GM12878 (cell line): ENCODE results near the gene SNRPA1. TPM values are rescaled to one million over a fixed set of nuclear protein-coding genes. Genes with fewer than 3 reads are reported as not detected.
A peak's percentile ranks its signal among the peaks of the same experiment; 100 is the strongest.

ENCODE experiments used
- BACH1 ChIP-seq: fragments of 450-650 bp; IDR thresholded peaks from 2 replicates; pipeline ENCODE4 v1.6.1; 2017; ENCODE audit warnings: mild to moderate bottlenecking, borderline replicate concordance
- BRCA1 ChIP-seq: IDR thresholded peaks from 2 replicates; pipeline ENCODE4 v1.6.1; 2011; ENCODE audit warnings: low read depth, low read length, improper control_type of control experiment
- CHD2 ChIP-seq: IDR thresholded peaks from 2 replicates; pipeline ENCODE4 v1.6.1; 2011; ENCODE audit warnings: low read depth, low read length, improper control_type of control experiment, borderline replicate concordance
- CHD4 ChIP-seq: fragments of 200-600 bp; sonication (generic); IDR thresholded peaks from 2 replicates; pipeline ENCODE4 v1.6.1; 2016; ENCODE audit warnings: mild to moderate bottlenecking
- CREM ChIP-seq: IDR thresholded peaks from 2 replicates; pipeline ENCODE4 v1.6.1; 2014; ENCODE audit warnings: antibody characterized with exemption, low read depth
- E2F4 ChIP-seq: IDR thresholded peaks from 2 replicates; pipeline ENCODE4 v1.6.1; 2012; ENCODE audit warnings: low read depth, low read length, improper control_type of control experiment
- EP300 ChIP-seq, 2 experiments: fragments of 150-350 bp in 1 of 2; IDR thresholded peaks; 2 replicates each; pipeline ENCODE4 v1.6.1; 2011 to 2012; ENCODE audit warnings: low read depth in 2 of 2, low read length in 2 of 2, borderline replicate concordance in 1 of 2, improper control_type of control experiment in 1 of 2, inconsistent platforms in 1 of 2; ENCODE audit not compliant: control insufficient read depth in 1 of 2
- JUNB ChIP-seq: IDR thresholded peaks from 2 replicates; pipeline ENCODE4 v1.6.1; 2016; ENCODE audit warnings: antibody characterized with exemption, mild to moderate bottlenecking
- KAT2A ChIP-seq: conservative IDR thresholded peaks from 2 replicates; pipeline ENCODE4 v1.6.1; 2011; ENCODE audit warnings: low read depth, low read length; ENCODE audit not compliant: control insufficient read depth
- LARP7 ChIP-seq: fragments of 450-650 bp; IDR thresholded peaks from 2 replicates; pipeline ENCODE4 v1.6.1; 2017; ENCODE audit warnings: mild to moderate bottlenecking
- MYC ChIP-seq: IDR thresholded peaks from 2 replicates; pipeline ENCODE4 v1.6.1; 2011; ENCODE audit warnings: mild to moderate bottlenecking, low read length, moderate library complexity, inconsistent platforms; ENCODE audit not compliant: insufficient read depth, insufficient replicate concordance, insufficient read length, severe bottlenecking
- NBN ChIP-seq: fragments of 450-650 bp; IDR thresholded peaks from 2 replicates; pipeline ENCODE4 v1.6.1; 2016
- NFXL1 ChIP-seq: fragments of 450-650 bp; IDR thresholded peaks from 2 replicates; pipeline ENCODE4 v1.6.1; 2017; ENCODE audit warnings: antibody characterized with exemption, mild to moderate bottlenecking, borderline replicate concordance
- NR2C2 ChIP-seq: IDR thresholded peaks from 2 replicates; pipeline ENCODE4 v1.6.1; 2011; ENCODE audit warnings: borderline replicate concordance, low read depth; ENCODE audit not compliant: control insufficient read depth, insufficient read length
- PBX3 ChIP-seq: IDR thresholded peaks from 2 replicates; pipeline ENCODE4 v1.6.1; 2011; ENCODE audit warnings: mild to moderate bottlenecking, low read depth, low read length, moderate library complexity; ENCODE audit not compliant: insufficient replicate concordance
- POLR2AphosphoS2 ChIP-seq: IDR thresholded peaks from 2 replicates; pipeline ENCODE4 v1.6.1; 2011; ENCODE audit warnings: low read depth, mild to moderate bottlenecking, low read length, improper control_type of control experiment, moderate library complexity
- POU2F2 ChIP-seq: IDR thresholded peaks from 3 replicates; pipeline ENCODE4 v1.6.1; 2011; ENCODE audit warnings: low read depth, mild to moderate bottlenecking, low read length, borderline replicate concordance
- RFX5 ChIP-seq: IDR thresholded peaks from 2 replicates; pipeline ENCODE4 v1.6.1; 2011; ENCODE audit warnings: low read depth, low read length, improper control_type of control experiment
- SIX5 ChIP-seq: IDR thresholded peaks from 2 replicates; pipeline ENCODE4 v1.6.1; 2011; ENCODE audit warnings: mild to moderate bottlenecking, low read depth, low read length, moderate library complexity; ENCODE audit not compliant: severe bottlenecking
- SRF ChIP-seq, 2 experiments: IDR thresholded peaks; 2 replicates each; pipeline ENCODE4 v1.6.1; 2011; ENCODE audit warnings: low read depth in 2 of 2, low read length in 2 of 2, mild to moderate bottlenecking in 1 of 2, moderate library complexity in 1 of 2
- SUZ12 ChIP-seq: fragments of 200-600 bp; sonication (generic); IDR thresholded peaks from one replicate; pipeline ENCODE4 v1.6.1; 2018; ENCODE audit warnings: antibody characterized with exemption, mild to moderate bottlenecking; ENCODE audit not compliant: unreplicated experiment
- WRNIP1 ChIP-seq: IDR thresholded peaks from 2 replicates; pipeline ENCODE4 v1.6.1; 2011; ENCODE audit warnings: low read depth, low read length, improper control_type of control experiment, borderline replicate concordance
- polyA plus RNA-seq, 11 experiments: library from polyadenylated mRNA; depleted of rRNA in 4 of 11; unstranded in 6 of 11; stranded (reverse) in 5 of 11; fragments of >200 nt; fragmentation: Nextera tagmentation in 4 of 11; fragmentation: Illumina TruSeq in 1 of 11; extraction: Ambion mirVana in 4 of 11; extraction: Trizol in 1 of 11; gene quantifications; 1 replicate in 1 of 11; 2 replicates in 10 of 11; pipeline versions ENCODE4 v1.2.1 to v1.2.3, GENCODE V29; 2011 to 2016; ENCODE audit warnings: inconsistent platforms in 2 of 11, missing spikeins in 2 of 11, low read depth in 1 of 11
- total RNA-seq, 4 experiments: library from RNA; depleted of rRNA in 3 of 4; stranded (reverse); fragments of >200 nt in 3 of 4; fragmentation: Illumina TruSeq in 1 of 4; extraction: Trizol in 1 of 4; gene quantifications; 2 replicates each; pipeline versions ENCODE4 v1.2.1 to v1.2.3, GENCODE V29; 2013 to 2021
- TF ChIP-seq, protein P1 (sequence below): fragments of 450-650 bp; conservative IDR thresholded peaks from 2 replicates; pipeline ENCODE4 v1.6.1; 2017; ENCODE audit warnings: mild to moderate bottlenecking, moderate library complexity
- TF ChIP-seq, protein P2 (sequence below): IDR thresholded peaks from 2 replicates; pipeline ENCODE4 v1.6.1; 2011; ENCODE audit warnings: borderline replicate concordance, low read depth, mild to moderate bottlenecking, moderate library complexity, low read length; ENCODE audit not compliant: insufficient read depth, poor library complexity, severe bottlenecking

Gene SNRPA1
- total and polyA plus RNA-seq, 10 of the 15 experiments (the other 5 are each of a cell fraction or from before 2014, with no cell fraction given): 59.9 to 267 (median 161) TPM

DNA sequence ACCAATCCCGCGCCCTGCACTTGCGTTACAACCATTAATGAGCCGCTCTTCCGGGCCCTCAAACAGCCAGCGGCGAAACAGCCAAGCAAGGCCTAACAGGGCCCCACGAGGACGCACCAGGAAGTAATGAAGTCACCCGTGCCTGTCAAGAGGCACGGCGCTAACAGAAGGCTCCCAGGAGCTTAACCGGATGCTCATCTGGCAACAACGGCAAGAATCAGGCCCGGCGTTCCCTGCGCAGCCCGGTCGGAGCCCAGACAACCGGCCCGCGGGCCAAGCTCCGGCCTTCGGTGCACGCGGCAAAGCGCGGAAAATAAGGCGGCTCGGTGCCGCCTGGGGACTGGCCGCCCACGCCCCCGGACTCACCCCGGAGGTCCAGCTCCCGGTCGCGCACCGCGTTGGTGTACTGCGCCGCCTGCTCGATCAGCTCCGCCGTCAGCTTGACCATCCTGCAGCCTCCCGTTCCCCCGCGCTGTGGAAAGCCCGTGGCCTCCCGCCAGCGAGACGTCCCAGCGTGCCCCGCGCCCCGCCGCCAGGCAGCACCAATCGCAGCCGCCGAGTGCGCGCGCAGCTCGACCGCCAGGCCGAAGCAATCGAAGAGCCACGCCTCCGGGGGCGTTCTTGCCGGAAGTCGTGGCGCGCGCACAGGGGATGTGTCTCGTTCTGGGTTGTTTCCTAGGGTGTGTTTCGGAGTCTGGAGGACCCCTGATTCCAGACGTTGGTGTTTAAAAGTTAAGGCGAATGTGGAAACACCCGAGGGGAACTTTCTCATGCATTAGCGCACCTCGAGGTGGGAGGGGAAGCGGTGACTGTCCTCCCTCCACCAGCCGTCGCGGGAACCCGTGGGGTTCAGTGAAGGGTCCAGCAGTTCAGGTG lies at the start of gene SNRPA1 (continued):
- TF ChIP-seq POLR2AphosphoS2 (peak; percentile 95), EP300 (IDR thresholded peaks at IDR 0.05; ENCODE audit: borderline replicate concordance in 1 of 2, control insufficient read depth in 1 of 2, low read depth in 2 of 2, low read length in 2 of 2) (0 out of 4 replicates have a peak, but pooled peaks of 1 of the 2 experiments have one; percentile 7), NFXL1 (no peak), CREM (peak; percentile 61), SIX5 (peak; percentile 59), CHD2 (peak; percentile 81), POU2F2 (no peak; the same call in 2 of the 3 replicates), SRF (IDR thresholded peaks at IDR 0.05; ENCODE audit: low read depth in 2 of 2, low read length in 2 of 2) (peak; percentile 90 to 99), SUZ12 (no peak), NBN (0 out of 2 replicates have a peak, but pooled peaks have one; percentile 67), BACH1 (peak; percentile 71; the same call in 1 of the 2 replicates), E2F4 (peak; percentile 68; the same call in 1 of the 2 replicates), RFX5 (peak; percentile 4; the same call in 1 of the 2 replicates), PBX3 (no peak), NR2C2 (peak; percentile 74), WRNIP1 (no peak), CHD4 (no peak), LARP7 (peak; percentile 86), KAT2A (no peak), MYC (peak; percentile 71), BRCA1 (no peak), JUNB (no peak)
- TF ChIP-seq, protein P1, sequence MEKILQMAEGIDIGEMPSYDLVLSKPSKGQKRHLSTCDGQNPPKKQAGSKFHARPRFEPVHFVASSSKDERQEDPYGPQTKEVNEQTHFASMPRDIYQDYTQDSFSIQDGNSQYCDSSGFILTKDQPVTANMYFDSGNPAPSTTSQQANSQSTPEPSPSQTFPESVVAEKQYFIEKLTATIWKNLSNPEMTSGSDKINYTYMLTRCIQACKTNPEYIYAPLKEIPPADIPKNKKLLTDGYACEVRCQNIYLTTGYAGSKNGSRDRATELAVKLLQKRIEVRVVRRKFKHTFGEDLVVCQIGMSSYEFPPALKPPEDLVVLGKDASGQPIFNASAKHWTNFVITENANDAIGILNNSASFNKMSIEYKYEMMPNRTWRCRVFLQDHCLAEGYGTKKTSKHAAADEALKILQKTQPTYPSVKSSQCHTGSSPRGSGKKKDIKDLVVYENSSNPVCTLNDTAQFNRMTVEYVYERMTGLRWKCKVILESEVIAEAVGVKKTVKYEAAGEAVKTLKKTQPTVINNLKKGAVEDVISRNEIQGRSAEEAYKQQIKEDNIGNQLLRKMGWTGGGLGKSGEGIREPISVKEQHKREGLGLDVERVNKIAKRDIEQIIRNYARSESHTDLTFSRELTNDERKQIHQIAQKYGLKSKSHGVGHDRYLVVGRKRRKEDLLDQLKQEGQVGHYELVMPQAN: peak; percentile 90
- TF ChIP-seq, protein P2, sequence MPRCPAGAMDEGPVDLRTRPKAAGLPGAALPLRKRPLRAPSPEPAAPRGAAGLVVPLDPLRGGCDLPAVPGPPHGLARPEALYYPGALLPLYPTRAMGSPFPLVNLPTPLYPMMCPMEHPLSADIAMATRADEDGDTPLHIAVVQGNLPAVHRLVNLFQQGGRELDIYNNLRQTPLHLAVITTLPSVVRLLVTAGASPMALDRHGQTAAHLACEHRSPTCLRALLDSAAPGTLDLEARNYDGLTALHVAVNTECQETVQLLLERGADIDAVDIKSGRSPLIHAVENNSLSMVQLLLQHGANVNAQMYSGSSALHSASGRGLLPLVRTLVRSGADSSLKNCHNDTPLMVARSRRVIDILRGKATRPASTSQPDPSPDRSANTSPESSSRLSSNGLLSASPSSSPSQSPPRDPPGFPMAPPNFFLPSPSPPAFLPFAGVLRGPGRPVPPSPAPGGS: no peak
